Brain microvascular endothelial cell (primary cell): ENCODE measurements around the gene MLPH.

Experiments used
- DNase-seq: peaks from one replicate; pipeline ENCODE4 v3.0.0-alpha.2; 2020
- H3K27ac ChIP-seq: fragments of 250-450 bp; sonication (Bioruptor Pico); 2 replicates; pipeline ENCODE4 v1.5.1; 2020; ENCODE audit warnings: mild to moderate bottlenecking, moderate library complexity
- H3K27me3 ChIP-seq: fragments of 250-450 bp; sonication (Bioruptor Pico); replicated peaks from 2 replicates; pipeline ENCODE4 v1.5.1; 2020; ENCODE audit warnings: mild to moderate bottlenecking
- H3K36me3 ChIP-seq: fragments of 250-450 bp; sonication (Bioruptor Pico); replicated peaks from 2 replicates; pipeline ENCODE4 v1.5.1; 2020; ENCODE audit warnings: mild to moderate bottlenecking
- H3K4me3 ChIP-seq: 2 replicates; pipeline ENCODE4 v1.5.1; 2011; ENCODE audit warnings: low read depth, mild to moderate bottlenecking, control low read depth, low read length, moderate library complexity
- in situ Hi-C: cut with HindIII; loops from 2 replicates; pipeline ENCODE4 v1.10.0; 2017; ENCODE audit warnings: low sequenced_read_pairs, low pct_ligation_motif_present
- TF ChIP-seq, protein P1 (sequence below): IDR thresholded peaks from 2 replicates; pipeline ENCODE4 v1.5.1; 2011; ENCODE audit warnings: low read depth, mild to moderate bottlenecking, moderate library complexity, low read length, control low read depth, inconsistent platforms; ENCODE audit errors: missing control alignments

Gene MLPH

GRCh38 chr2:237597196-237598145 is 110.4 kb downstream of the MLPH start:
- in situ Hi-C loops = no loop called here
- no peak overlapping the region for H3K27ac ChIP-seq
- TF ChIP-seq, protein P1, sequence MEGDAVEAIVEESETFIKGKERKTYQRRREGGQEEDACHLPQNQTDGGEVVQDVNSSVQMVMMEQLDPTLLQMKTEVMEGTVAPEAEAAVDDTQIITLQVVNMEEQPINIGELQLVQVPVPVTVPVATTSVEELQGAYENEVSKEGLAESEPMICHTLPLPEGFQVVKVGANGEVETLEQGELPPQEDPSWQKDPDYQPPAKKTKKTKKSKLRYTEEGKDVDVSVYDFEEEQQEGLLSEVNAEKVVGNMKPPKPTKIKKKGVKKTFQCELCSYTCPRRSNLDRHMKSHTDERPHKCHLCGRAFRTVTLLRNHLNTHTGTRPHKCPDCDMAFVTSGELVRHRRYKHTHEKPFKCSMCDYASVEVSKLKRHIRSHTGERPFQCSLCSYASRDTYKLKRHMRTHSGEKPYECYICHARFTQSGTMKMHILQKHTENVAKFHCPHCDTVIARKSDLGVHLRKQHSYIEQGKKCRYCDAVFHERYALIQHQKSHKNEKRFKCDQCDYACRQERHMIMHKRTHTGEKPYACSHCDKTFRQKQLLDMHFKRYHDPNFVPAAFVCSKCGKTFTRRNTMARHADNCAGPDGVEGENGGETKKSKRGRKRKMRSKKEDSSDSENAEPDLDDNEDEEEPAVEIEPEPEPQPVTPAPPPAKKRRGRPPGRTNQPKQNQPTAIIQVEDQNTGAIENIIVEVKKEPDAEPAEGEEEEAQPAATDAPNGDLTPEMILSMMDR = no peak
- H3K27me3 ChIP-seq = no peaks in the 10 kb centered on the region
- DNase-seq = no peak
- no peak overlapping the region for H3K4me3 ChIP-seq
- H3K36me3 ChIP-seq = no peaks in the 10 kb centered on the region

- H3K27ac ChIP-seq = no peak overlapping the region
- in situ Hi-C loops = no loop called here
- DNase-seq = no peak
These were observed 111.6 kb downstream of the MLPH start for GRCh38 chr2:237598468-237599208.

GRCh38 chr2:237599465-237600110 is 112.5 kb downstream of the MLPH start:
- in situ Hi-C loops = no loop called here
- DNase-seq = no peak
- TF ChIP-seq, protein P1 = no peak
- no peak overlapping the region for H3K27ac ChIP-seq
- no peaks in the 10 kb centered on the region for H3K36me3 ChIP-seq
- H3K27me3 ChIP-seq = no peaks in the 10 kb centered on the region
- H3K4me3 ChIP-seq = no peak overlapping the region

More at GRCh38 chr2:237598468-237599208, 111.6 kb downstream of the MLPH start:
- TF ChIP-seq, protein P1 = no peak
- H3K36me3 ChIP-seq = no peaks in the 10 kb centered on the region
- H3K4me3 ChIP-seq = no peak overlapping the region
- H3K27me3 ChIP-seq = no peaks in the 10 kb centered on the region

- H3K27ac ChIP-seq = no peak overlapping the region
These were observed 113.3 kb downstream of the MLPH start for GRCh38 chr2:237600205-237600846.

More at GRCh38 chr2:237600205-237600846, 113.3 kb downstream of the MLPH start:
- TF ChIP-seq, protein P1 = peak; percentile 41
- no peak overlapping the region for H3K4me3 ChIP-seq
- in situ Hi-C loops = no loop called here
- H3K27me3 ChIP-seq = no peaks in the 10 kb centered on the region
- peak; percentile 45 for DNase-seq
- no peaks in the 10 kb centered on the region for H3K36me3 ChIP-seq
